ENCODE results near the gene NETO2.
"Not testable (repeated sequence)": the region's sequence is repeated elsewhere in the genome, so short reads cannot be mapped to it uniquely, and the experiment has no call there.

The NETO2 gene

DNA sequence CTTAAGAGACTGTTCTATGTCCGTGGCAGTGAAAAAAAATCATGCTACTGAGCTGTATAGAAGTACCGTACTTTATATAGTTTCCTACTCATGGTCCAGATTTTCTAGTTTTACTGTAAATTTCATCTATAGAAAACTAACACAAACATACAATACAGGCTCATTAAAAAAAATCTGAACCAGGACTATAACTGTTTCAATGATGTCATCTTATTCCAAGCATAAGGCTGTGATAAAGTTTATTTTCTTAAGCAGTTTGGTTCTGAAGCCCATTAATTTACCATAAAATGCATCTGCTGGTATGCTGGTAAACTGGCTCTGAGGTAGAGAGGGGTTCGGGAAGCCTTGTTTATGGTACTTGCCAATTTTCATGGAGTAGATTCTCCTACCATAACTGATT lies 16.7 kb upstream of the NETO2 start:
- no peak for DNase-seq (ENCODE audit: extremely low read depth, low read depth)
- no peak overlapping the region for H3K4me3 ChIP-seq (replicated peaks; ENCODE audit: low read depth, low read length)
- TF ChIP-seq, protein P1, sequence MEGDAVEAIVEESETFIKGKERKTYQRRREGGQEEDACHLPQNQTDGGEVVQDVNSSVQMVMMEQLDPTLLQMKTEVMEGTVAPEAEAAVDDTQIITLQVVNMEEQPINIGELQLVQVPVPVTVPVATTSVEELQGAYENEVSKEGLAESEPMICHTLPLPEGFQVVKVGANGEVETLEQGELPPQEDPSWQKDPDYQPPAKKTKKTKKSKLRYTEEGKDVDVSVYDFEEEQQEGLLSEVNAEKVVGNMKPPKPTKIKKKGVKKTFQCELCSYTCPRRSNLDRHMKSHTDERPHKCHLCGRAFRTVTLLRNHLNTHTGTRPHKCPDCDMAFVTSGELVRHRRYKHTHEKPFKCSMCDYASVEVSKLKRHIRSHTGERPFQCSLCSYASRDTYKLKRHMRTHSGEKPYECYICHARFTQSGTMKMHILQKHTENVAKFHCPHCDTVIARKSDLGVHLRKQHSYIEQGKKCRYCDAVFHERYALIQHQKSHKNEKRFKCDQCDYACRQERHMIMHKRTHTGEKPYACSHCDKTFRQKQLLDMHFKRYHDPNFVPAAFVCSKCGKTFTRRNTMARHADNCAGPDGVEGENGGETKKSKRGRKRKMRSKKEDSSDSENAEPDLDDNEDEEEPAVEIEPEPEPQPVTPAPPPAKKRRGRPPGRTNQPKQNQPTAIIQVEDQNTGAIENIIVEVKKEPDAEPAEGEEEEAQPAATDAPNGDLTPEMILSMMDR (IDR thresholded peaks at IDR 0.05; ENCODE audit: low read depth, low read length, missing control alignments), result no peak

DNA sequence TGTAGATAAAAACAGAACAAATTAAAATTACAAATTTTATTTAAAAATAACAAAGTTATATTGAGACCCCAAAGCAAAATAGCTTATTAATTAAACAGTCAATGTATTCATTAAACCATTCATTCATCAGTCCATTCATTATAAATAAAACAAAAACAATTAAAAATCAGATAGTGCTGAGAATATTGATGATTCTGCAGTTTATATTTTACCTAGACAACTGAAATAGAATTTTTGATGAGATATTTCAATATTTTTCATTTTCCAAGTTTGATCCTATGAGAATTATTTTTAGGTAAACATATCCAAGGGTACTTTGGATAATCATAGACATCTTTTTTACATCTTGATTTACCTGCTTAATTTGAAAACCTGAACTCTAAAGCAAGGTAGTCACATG lies 15.2 kb upstream of the NETO2 start:
- TF ChIP-seq, protein P1 (IDR thresholded peaks at IDR 0.05; ENCODE audit: low read depth, low read length, missing control alignments), result no peak

DNA sequence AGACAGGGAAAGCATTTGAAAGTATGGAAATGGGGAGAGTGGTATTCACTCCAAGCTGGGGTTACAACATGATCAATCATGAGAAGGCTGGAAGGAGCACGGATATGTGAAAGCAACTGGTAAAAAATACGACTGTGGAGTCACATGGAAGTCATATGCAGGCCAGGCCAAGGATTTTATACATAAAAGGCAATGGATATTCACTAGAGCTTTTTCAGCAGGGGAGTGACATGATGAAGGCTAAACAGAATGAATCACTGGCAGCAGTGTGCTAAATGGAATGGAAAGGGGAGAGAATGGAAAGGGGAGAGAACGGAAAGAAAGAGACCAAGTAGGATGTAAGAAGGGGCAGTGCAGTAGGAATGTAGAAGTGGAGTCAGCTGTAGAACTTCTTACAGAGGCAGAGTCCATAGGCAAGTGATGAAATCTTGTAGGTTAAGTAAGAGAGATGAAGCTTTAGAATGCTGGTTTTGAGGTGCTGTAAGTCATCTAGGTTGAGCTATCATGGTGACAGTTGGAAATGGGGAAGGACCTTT lies 13.0 kb upstream of the NETO2 start:
- no peak overlapping the region for H3K4me3 ChIP-seq (replicated peaks; ENCODE audit: low read depth, low read length)
- no peak for DNase-seq (ENCODE audit: extremely low read depth, low read depth)
- TF ChIP-seq, protein P1 (IDR thresholded peaks at IDR 0.05; ENCODE audit: low read depth, low read length, missing control alignments), result no peak

More for the DNA sequence above, 15.2 kb upstream of the NETO2 start:
- no peak for DNase-seq (ENCODE audit: extremely low read depth, low read depth)
- no peak overlapping the region for H3K4me3 ChIP-seq (replicated peaks; ENCODE audit: low read depth, low read length)

DNA sequence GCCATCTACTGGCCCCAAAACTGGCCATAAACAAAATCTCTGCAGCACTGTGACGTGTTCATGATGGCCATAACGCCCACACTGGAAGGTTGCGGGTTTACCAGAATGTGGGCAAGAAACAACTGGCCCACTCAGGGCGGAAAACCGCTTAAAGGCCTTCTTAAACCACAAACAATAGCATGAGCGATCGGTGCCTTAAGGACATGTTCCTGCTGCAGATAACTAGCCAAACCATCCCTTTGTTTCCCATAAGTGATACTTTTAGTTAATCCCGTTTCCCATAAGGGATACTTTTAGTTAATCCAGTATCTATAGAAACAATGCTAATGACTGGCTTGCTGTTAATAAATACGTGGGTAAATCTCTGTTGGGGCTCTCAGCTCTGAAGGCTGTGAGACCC lies 8.8 kb upstream of the NETO2 start:
- H3K4me3 ChIP-seq (replicated peaks; ENCODE audit: low read depth, low read length), result not testable (repeated sequence)

DNA sequence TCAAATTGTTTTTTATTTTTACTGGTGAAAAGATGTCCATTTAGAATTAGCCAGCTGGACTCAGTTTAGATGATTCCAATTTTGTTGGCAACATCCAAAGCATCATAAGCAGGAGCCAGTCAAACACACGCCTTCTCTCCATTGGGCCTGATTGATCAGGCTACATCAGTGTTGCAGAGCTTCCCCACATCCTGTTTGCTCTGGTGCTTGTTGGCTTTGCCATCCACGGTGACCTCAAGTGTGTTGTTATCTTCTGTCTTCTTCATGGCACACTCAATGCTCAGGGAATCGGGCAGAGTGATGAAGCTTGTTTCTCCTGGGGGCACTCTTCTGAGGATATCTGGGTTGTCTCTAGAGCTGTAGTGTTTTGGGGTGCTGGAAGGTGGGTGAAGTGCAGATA lies 6.3 kb upstream of the NETO2 start:
- H3K4me3 ChIP-seq (replicated peaks; ENCODE audit: low read depth, low read length), result no peak overlapping the region
- TF ChIP-seq, protein P1 (IDR thresholded peaks at IDR 0.05; ENCODE audit: low read depth, low read length, missing control alignments), result no peak
- DNase-seq (ENCODE audit: extremely low read depth, low read depth), result no peak

More for the DNA sequence above, 8.8 kb upstream of the NETO2 start:
- DNase-seq (ENCODE audit: extremely low read depth, low read depth), result not testable (repeated sequence)

DNA sequence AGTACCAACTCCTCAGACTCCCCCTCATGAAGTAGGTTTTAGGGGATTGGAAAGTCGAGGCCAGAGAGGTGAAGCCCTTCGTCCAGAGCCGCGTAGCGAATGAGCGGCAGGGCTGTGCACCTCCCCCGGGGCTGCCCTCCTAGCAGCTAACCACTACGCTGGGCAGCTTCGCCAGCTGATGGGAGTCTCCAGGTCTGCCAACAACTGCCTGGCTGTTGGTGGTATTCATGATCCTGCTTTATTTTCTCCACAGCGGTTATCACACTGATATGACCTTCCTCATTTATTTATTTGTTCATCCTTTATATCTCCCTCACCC lies 773 bp upstream of the NETO2 start:
- peak overlapping the region; percentile 80 for H3K4me3 ChIP-seq (replicated peaks; ENCODE audit: low read depth, low read length)
- no peak for DNase-seq (ENCODE audit: extremely low read depth, low read depth)
- TF ChIP-seq, protein P1 (IDR thresholded peaks at IDR 0.05; ENCODE audit: low read depth, low read length, missing control alignments), result no peak

DNA sequence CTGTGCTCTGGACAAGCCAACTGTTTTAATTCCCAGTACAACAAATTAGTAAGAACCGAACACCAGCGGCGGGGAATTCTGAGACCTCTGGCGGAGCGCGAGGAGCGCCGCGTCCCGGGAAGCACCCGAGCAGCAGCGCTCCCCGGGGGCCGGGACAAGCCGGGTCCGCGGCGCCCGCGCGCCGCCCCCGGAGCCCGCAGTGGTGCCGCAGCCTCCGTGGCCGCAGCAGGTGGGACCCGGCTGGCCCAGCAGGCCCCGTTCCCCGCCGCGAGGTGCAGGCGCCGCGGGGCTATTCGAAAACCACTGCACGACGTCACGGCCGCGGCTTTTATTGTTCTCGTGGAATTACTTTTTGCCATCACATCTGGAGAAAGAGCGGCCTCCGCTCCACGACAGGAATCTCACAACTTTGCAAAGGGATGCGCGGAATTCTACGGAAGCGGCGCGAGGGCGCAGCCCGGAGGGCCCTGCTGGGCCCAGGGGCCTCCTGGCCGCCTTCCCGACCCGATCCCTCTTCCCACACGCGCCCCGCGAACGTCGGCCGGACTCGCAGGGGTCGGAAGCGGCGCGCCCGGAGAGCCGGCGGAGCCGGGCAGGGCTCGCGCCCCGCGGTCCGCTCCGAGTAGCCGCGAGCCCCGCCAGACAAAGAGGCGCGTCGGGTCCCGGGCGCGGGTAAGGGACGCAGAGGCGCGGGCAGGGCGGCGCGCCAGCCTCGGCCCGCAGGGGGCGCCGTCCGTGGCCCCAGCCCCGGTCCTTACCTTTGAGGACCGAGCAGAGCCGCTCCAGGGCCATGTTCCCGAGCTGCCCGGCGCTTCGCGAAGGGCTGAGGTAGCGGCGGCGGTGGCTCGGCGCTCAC lies 696 bp downstream of the NETO2 start:
- TF ChIP-seq, protein P1 (IDR thresholded peaks at IDR 0.05; ENCODE audit: low read depth, low read length, missing control alignments), result peak; percentile 55
- peak overlapping the region; percentile 80 for H3K4me3 ChIP-seq (replicated peaks; ENCODE audit: low read depth, low read length)
- DNase-seq (ENCODE audit: extremely low read depth, low read depth), result no peak

All from HFF-Myc (cell line).